ENCODE measurements around the gene COPS6.

The COPS6 gene

GRCh38 chr7:100102950-100103840 lies 14.4 kb downstream of the COPS6 start:
- DNase-seq (ENCODE audit: low read depth), result peak; percentile 93

GRCh38 chr7:100105534-100105933 lies 16.8 kb downstream of the COPS6 start:
- DNase-seq (ENCODE audit: low read depth), result no peak

- no peak for DNase-seq (ENCODE audit: low read depth)
Observed at GRCh38 chr7:100106633-100107032, 17.9 kb downstream of the COPS6 start.

- no peak for DNase-seq (ENCODE audit: low read depth)
Observed at GRCh38 chr7:100107125-100107737, 18.5 kb downstream of the COPS6 start.

GRCh38 chr7:100107890-100108289 lies 19.1 kb downstream of the COPS6 start:
- DNase-seq (ENCODE audit: low read depth), result no peak

- DNase-seq (ENCODE audit: low read depth), result no peak
Observed at GRCh38 chr7:100109521-100110163, 20.9 kb downstream of the COPS6 start.

- DNase-seq (ENCODE audit: low read depth), result no peak
Observed at GRCh38 chr7:100111156-100111555, 22.4 kb downstream of the COPS6 start.

- no peak for DNase-seq (ENCODE audit: low read depth)
Observed at GRCh38 chr7:100111914-100112313, 23.1 kb downstream of the COPS6 start.

- DNase-seq (ENCODE audit: low read depth), result no peak
Observed at GRCh38 chr7:100115026-100115425, 26.3 kb downstream of the COPS6 start.

- no peak for DNase-seq (ENCODE audit: low read depth)
Observed at GRCh38 chr7:100118388-100119071, 29.8 kb downstream of the COPS6 start.

- DNase-seq (ENCODE audit: low read depth), result peak; percentile 95
Observed at GRCh38 chr7:100119072-100119969, 30.6 kb downstream of the COPS6 start, which contains the start of the genes CNPY4 and TAF6. TSS of gene CNPY4 (plus strand) at chr7:100119634. CDS start at chr7:100119745, 111 bp downstream. TSS of gene TAF6 (minus strand) at chr7:100119358. CDS start at chr7:100114209, 5,149 bp downstream.

GRCh38 chr7:100119970-100120732 lies 31.4 kb downstream of the COPS6 start:
- peak; percentile 75 for DNase-seq (ENCODE audit: low read depth)

- no peak for DNase-seq (ENCODE audit: low read depth)
Observed at GRCh38 chr7:100120733-100121036, 31.9 kb downstream of the COPS6 start.

- no peak for DNase-seq (ENCODE audit: low read depth)
Observed at GRCh38 chr7:100122067-100122466, 33.3 kb downstream of the COPS6 start.

GRCh38 chr7:100122568-100122967 lies 33.8 kb downstream of the COPS6 start:
- no peak for DNase-seq (ENCODE audit: low read depth)

GRCh38 chr7:100124301-100125230 lies 35.8 kb downstream of the COPS6 start:
- DNase-seq (ENCODE audit: low read depth), result no peak

- DNase-seq (ENCODE audit: low read depth), result no peak
Observed at GRCh38 chr7:100126239-100126930, 37.6 kb downstream of the COPS6 start.

- DNase-seq (ENCODE audit: low read depth), result peak; percentile 88
Observed at GRCh38 chr7:100126931-100127865, 38.4 kb downstream of the COPS6 start, which contains the start of gene MBLAC1. TSS of gene MBLAC1 (plus strand) at chr7:100126967. CDS start at chr7:100127396, 429 bp downstream.
